ENCODE data around the gene GRIN2D.

Gene GRIN2D

DNA sequence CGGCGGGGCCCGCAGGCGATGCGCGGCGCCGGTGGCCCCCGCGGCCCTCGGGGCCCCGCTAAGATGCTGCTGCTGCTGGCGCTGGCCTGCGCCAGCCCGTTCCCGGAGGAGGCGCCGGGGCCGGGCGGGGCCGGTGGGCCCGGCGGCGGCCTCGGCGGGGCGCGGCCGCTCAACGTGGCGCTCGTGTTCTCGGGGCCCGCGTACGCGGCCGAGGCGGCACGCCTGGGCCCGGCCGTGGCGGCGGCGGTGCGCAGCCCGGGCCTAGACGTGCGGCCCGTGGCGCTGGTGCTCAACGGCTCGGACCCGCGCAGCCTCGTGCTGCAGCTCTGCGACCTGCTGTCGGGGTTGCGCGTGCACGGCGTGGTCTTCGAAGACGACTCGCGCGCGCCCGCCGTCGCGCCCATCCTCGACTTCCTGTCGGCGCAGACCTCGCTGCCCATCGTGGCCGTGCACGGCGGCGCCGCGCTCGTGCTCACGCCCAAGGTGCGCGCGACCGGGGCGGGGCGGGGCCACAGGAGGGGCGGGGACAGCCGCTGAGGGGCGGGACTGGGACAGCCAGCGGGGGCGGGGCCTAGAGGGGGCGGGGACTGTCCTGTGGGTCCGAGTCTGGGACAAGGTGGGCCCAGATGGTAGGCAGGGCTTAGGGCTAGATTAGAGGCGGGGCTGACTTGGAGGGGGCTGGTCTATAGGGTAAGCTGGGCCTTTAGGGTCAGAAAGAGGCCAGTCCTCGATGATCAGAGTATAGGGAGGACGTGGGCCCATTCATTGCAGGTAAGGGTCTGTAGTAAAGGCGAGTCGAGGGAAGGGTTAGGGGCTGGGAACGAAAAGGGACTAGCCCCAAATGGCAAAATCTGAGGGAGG, 5.1 kb downstream of the GRIN2D start:
- FAIRE-seq, result no peak

DNA sequence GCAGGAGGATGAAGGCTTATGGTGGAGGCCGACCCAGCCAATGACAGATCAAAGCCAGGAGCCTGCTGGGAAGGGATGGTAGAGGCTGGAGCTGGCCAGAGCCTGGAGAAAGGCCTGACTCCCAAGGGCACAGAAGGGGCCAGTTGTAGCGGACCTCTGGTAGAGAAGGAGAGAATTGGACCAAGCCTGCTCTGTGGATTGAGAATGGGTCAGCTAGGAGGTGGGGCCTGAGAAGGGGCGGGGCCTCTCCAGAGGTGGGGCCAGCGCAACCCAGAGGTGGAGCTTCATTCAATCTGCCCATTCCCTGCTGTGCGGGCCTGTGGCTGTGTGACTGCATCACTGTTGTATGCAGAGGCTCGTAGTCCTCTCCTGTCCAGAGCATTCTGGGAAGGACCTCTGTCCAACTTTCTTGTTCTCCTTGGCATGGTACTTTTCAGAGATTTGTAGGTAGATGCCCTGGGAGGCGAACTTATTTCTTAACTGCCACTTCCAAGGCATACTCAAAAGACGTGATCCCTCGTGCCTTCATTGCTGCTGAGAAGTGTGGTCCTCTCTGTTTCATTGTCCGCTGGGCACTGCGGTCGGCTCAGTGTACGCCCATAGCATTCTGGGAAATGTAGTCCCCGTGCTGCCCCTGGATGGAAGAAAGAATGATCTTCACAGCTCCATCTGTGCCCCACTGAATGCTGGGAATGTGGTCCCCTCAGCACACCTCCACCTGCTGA, 6.7 kb downstream of the GRIN2D start:
- peak; percentile 67 for FAIRE-seq

DNA sequence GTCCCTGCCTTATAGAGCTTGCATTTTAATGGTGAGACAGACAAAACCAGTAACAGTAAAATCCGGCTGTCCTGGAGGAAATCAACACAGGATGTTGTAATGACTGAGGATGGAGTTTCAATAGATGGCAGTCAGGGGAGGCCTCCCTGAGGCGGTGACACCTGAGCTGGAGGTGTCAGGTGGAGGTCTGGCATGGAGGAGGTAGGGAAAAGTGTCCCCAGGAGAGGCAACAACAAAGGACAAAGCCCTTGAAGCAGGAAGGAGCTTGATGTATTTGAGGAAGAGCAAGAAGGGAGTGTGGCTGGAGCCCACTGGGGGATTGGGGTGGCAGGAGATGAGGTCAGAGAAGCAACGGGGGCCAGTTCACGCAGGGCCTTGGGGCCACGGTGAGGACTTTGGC, 7.8 kb downstream of the GRIN2D start:
- FAIRE-seq, result no peak

DNA sequence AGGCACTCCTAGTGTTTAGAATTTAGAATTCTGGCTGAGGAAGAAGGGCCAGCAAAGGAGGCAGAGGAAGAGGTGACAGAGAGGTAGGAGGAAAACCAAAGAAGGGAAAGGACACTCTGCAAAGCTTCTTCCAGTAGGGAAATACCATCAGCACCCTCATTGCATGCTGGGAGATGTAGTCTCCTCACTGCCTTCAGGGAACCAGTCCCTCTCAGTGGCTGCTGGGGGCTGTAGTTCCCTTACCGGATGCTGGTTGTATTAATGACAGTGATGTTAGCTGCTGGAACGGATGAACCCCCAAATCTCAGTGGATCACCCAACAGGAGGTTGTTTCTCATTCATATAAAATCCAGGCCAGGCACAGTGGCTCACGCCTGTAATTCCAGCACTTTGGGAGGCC, 10.1 kb downstream of the GRIN2D start:
- FAIRE-seq, result peak; percentile 85

DNA sequence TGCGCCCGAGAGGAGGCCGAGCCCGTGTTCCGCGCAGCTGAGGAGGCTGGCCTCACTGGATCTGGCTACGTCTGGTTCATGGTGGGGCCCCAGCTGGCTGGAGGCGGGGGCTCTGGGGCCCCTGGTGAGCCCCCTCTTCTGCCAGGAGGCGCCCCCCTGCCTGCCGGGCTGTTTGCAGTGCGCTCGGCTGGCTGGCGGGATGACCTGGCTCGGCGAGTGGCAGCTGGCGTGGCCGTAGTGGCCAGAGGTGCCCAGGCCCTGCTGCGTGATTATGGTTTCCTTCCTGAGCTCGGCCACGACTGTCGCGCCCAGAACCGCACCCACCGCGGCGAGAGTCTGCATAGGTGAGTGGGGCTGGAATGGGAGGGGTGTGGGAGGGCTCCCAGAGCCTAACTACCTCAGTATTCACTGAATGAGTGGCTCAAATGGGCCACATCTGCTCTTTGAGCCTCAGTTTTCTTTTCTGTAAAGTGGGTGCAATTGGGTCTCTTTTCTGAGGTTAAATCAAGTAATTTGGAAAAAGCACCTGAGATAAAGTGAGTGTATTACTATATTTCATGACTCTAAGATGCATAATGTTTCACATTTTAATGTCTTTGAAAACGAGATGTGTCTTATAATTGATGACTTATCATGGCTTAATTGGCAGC, 11.7 kb downstream of the GRIN2D start:
- no peak for FAIRE-seq

DNA sequence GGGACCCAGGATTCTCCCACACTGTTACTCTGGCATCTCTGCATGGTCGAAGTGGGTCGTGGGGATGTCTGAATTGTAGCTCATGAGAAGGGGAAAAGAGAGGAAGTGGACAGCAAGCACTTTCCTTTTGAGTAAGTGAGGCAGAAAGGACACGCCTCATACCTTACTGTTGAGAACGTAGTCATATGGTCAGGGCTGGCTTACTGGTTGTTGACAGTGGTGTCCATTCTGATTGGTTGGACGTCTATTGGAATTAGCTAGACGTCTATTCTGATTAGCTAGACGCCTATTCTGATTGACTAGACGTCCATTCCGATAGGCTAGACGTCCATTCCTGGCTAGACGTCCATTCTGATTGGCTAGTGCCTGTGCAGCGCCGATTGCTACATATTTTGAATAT, 12.4 kb downstream of the GRIN2D start:
- no peak for FAIRE-seq

DNA sequence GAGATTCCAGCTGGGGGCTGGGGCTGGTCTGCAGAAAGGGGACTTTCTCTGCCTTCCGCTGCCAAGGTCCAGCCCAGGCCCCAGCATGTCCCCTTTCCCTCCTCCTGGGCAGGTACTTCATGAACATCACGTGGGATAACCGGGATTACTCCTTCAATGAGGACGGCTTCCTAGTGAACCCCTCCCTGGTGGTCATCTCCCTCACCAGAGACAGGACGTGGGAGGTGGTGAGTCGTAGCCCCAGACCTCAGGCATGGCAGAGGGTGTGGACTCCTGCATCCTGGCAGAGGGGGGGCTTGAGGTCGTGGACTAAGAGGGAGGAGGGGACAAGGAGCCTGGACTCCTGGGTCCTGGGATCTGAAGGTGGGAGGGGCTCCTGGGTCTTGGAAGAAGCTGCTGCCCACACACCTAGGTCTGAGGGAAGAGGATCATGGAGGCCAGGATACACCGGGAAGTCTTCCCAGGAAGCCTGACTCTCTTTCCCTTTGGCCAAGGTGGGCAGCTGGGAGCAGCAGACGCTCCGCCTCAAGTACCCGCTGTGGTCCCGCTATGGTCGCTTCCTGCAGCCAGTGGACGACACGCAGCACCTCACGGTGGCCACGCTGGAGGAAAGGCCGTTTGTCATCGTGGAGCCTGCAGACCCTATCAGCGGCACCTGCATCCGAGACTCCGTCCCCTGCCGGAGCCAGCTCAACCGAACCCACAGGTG, 20.6 kb downstream of the GRIN2D start:
- FAIRE-seq, result no peak

DNA sequence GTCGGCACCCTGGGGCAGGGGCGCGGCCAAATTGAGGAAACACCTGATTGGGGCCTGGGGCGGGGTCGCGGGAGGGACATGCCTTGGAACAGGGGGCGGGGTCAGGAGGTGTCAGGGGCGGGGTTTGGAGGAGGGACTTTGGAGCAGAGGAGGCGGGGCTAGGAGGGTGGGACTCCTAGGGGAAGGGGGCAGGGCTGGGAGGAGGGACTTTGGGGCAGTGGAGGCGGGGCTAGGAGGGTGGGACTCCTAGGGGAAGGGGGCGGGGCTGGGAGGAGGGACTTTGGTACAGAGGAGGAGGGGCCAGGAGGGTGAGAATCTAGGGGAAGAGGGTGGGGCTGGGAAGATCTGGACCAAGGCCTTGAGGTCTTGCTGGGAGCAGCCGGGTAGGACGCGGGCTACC, 21.9 kb downstream of the GRIN2D start:
- no peak for FAIRE-seq

DNA sequence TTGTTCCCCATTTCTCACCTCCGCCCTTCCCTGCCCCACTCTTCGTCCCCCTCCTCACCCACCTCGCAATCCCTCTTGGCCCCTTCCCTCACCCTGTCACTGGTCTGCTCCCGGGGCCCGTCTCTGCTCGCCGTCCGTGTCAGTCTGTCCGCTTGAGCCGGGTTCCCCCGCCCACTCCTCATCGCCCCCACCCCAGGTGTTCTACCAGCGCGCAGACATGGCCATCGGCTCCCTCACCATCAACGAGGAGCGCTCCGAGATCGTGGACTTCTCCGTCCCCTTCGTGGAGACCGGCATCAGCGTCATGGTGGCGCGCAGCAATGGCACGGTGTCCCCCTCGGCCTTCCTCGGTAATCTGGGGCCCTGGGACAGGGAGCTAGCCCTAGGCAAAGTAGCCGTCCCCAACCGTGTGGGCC, 22.3 kb downstream of the GRIN2D start:
- FAIRE-seq, result no peak

DNA sequence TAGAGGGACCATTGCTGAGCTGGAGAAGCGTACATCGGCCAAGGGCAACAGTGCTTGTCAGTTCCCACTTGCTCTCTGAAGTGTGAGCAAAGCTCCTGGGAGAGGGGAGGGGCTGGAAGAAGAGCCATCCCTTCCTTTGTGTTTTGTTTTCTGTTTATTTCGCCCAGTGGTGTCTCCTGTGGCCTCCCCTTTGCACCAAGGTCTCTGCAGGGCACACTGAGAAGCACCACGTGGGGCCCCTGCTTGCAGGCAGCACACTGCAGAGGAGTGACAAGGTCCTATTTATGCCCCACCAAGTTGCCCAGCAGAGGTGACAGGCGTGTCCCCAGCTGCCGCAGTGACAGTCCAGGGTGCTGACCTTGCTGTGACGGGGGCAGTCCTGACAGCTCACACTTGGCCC, 24.0 kb downstream of the GRIN2D start:
- FAIRE-seq, result no peak

DNA sequence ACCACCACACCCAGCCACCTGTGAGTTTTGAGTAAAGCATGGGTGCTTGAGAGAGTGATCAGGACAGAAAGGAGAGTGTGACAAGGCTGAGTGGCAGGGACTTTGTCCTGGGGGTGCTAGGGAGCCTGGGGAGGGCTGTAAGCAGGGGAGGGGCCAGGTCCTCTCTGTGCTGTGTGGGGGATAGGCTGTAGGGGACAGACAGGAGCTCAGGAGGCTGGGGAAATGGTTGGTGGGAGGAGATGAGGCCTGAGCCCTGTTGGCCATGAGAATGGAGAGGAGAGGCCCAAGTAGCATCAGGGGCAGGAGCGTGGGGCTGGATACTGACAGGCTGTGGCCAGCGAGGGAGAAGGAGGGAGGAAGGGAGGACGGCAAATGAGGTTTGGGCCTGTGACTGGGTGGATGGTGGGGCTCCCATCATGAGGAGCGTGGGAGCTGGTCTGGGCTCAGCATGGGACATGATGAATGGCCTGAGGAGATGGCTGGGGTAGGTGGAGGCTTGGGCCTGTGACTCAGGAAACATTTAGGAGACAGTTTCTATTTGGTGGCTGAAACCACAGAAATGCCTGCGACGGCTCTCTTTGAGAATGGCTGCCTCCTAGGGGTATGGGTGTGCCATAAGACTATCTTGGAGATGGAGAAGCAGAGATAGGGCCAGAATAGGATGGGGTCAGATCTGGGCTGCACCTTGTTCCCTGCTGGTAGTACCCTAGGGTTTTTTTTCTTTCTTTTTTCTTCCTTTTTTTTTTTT, 25.0 kb downstream of the GRIN2D start:
- no peak for FAIRE-seq

DNA sequence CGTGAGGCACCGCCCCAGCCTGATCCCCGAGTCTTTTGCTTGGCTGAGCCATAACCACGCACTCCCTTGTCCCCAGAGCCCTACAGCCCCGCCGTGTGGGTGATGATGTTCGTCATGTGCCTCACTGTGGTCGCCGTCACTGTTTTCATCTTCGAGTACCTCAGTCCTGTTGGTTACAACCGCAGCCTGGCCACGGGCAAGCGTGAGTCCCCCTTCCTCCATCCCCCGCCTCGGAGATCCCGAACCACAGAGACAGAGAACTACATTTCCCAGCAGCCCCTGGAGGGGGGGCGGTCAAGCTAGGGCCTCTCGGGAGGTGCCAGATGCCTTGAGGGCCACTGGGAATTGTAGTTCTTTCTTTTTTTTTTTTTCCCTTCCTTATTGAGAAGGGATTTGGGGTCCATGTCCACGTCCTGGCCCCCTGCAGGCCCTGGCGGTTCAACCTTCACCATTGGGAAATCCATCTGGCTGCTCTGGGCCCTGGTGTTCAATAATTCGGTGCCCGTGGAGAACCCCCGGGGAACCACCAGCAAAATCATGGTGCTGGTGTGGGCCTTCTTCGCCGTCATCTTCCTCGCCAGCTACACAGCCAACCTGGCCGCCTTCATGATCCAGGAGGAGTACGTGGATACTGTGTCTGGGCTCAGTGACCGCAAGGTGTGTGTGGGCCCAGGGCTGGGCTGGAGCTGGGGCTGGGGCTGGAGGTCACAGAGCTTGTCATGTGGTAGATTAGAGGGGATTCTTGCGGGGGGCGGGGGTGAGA, 25.9 kb downstream of the GRIN2D start:
- FAIRE-seq, result no peak

DNA sequence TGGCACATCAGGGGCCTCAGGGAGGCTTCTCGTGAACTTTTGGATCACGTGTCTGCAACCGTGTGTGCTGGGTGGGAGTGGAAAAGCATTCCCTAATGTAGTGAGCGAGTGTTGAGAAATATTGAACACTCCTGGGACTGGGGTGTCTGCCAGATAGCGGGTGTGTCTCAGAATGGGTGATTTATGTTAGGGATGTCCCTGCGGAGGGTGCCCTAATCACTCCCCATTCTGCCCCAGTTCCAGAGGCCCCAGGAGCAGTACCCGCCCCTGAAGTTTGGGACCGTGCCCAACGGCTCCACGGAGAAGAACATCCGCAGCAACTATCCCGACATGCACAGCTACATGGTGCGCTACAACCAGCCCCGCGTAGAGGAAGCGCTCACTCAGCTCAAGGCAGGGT, 28.1 kb downstream of the GRIN2D start:
- no peak for FAIRE-seq

DNA sequence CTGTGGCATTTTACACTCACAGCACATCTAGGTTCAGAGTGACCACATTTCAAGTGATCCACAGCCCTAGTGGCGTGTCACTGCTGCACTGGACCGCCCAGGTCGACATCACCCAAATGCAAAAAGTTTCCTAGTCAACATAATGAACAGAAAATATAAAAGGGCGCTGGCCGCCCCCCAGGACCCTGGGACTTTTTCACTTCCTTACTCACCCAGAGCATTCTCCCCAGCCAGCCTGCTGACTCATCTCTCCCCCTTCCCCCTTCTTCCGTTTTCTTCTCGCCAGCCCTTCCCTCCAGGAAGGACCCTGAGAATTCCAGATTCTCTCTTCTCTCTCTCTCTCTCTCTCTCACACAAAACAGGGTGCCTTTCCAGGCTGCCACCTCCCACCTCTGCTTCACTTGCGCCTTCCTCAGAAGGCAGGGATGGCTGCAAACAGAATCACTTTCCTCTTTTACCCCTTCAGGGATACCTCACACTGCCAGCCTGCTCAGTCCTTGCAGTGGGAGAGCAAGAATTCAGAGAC, 31.3 kb downstream of the GRIN2D start:
- no peak for FAIRE-seq

DNA sequence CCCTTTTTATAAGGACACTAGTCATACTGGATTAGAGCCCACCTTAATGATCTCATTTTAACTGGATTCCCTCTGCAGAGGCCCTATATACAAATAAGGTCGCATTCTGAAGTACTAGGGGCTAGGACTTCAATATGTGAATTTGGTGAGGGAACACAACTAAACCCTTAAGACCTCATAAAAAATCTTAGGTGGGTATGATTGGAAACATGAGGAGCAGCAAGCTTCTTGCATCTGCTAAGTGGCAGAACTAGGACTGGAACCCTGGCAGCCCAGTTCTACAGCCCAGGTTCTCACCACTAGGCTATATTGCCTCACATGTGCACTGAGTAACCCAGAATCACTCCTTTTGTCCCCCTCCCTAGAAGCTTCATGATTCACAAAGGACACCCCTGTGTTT, 35.2 kb downstream of the GRIN2D start:
- no peak for FAIRE-seq

DNA sequence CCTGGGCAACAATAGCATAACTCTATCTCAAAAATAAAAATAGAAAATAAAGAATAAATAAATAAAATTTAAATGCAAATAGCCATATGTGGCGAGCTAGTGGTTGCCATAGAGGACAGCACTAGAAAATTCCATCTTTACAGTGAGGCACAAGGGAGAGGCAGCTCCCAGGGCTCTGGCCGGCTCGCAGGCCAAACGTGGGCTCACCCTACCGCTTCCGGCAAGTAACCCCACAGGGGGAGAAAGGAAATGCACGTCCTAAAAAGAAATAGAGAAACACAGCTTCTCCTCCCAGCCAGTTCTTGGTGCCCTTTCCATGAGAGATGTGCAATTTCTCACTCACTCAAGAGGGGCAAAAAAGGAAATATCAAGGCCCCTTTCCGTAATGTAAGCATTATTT, 39.9 kb downstream of the GRIN2D start:
- no peak for FAIRE-seq

DNA sequence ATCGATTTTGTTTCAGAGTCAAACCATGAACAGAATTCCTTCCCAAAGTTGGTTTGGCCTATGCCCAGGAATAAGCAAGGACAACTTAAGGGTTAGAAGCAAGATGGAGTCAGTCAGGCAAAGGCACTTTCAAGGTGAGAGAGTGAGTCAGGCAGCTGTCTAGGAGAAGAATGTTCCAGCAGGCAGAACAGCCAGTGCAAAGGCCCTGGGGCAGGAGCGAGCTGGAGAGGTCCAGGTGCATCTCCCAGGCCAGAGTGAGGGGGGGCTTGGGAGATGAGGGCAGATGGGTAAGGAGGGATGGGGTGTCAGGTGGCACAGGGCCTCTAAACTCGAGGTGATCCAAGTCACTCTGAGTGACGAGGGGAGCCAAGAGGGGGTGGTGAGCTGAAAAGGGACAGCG, 43.1 kb downstream of the GRIN2D start:
- FAIRE-seq, result no peak

DNA sequence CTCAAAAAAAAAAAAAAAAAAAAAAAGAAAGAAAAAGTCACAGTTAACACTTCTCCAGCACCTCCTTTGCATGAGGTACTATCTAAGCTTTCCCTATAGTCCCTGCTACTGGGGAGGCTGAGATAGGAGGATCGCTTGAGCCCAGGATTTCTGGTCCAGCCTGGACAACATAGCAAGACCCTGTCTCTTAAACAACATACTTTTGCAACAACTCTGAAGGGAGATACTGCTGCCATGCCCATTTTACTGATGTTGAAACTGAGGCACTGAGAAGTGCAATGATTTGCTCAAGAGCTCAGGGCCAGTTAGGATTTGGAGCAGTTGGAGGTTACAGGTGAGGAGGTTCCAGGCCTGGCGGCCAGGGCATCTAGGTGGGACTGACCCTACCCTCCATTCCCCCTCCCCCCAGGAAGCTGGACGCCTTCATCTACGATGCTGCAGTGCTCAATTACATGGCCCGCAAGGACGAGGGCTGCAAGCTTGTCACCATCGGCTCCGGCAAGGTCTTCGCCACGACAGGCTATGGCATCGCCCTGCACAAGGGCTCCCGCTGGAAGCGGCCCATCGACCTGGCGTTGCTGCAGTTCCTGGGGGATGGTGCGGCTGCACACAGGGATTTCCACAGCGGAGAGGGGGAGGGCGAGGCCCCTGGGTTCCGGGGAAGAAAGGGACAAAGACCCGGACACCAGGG, 48.0 kb downstream of the GRIN2D start:
- no peak for FAIRE-seq

DNA sequence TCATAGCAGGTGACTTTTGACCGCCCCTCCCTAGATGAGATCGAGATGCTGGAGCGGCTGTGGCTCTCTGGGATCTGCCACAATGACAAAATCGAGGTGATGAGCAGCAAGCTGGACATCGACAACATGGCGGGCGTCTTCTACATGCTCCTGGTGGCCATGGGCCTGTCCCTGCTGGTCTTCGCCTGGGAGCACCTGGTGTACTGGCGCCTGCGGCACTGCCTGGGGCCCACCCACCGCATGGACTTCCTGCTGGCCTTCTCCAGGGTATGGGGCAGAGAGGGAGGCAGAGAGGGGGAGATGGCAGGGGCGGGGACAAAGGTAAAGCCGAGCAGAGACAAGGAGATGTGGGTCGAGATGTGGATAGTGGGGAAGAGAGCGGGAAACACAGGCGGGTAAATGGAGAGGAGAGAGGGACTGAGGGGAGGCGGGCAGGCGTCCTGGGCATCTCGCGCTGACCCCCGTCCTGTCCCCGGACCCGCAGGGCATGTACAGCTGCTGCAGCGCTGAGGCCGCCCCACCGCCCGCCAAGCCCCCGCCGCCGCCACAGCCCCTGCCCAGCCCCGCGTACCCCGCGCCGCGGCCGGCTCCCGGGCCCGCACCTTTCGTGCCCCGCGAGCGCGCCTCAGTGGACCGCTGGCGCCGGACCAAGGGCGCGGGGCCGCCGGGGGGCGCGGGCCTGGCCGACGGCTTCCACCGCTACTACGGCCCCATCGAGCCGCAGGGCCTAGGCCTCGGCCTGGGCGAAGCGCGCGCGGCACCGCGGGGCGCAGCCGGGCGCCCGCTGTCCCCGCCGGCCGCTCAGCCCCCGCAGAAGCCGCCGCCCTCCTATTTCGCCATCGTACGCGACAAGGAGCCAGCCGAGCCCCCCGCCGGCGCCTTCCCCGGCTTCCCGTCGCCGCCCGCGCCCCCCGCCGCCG, 48.9 kb downstream of the GRIN2D start:
- no peak for FAIRE-seq

DNA sequence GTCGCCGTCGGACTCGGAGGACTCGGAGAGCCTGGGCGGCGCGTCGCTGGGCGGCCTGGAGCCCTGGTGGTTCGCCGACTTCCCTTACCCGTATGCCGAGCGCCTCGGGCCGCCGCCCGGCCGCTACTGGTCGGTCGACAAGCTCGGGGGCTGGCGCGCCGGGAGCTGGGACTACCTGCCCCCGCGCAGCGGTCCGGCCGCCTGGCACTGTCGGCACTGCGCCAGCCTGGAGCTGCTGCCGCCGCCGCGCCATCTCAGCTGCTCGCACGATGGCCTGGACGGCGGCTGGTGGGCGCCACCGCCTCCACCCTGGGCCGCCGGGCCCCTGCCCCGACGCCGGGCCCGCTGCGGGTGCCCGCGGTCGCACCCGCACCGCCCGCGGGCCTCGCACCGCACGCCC, 49.8 kb downstream of the GRIN2D start:
- no peak for FAIRE-seq
